Esophagus (tissue), 2 donors: ENCODE results near the gene DNAJB12. TPM values are rescaled to one million over a fixed set of nuclear protein-coding genes. Genes with fewer than 3 reads are reported as not detected.
"Not testable (repeated sequence)": the region's sequence is repeated elsewhere in the genome, so short reads cannot be mapped to it uniquely, and the experiment has no call there.

Experiments used
- H3K27ac ChIP-seq, 2 donors: one replicate each; pipeline ENCODE4 v1.5.1; 2013; ENCODE audit warnings: low read depth in 2 of 2, mild to moderate bottlenecking in 2 of 2, inconsistent platforms in 1 of 2, low read length in 1 of 2, moderate library complexity in 1 of 2
- H3K27me3 ChIP-seq, 2 donors: one replicate each; pipeline ENCODE4 v1.6.1; 2013; ENCODE audit warnings: low read length in 2 of 2, control low read depth in 1 of 2, mild to moderate bottlenecking in 1 of 2; ENCODE audit not compliant: insufficient read depth in 2 of 2, control insufficient read depth in 1 of 2
- H3K36me3 ChIP-seq, 2 donors: one replicate each; pipeline ENCODE4 v1.6.1; 2013; ENCODE audit warnings: low read length in 1 of 2; ENCODE audit not compliant: control insufficient read depth in 2 of 2, insufficient read depth in 2 of 2
- H3K4me1 ChIP-seq, 2 donors: one replicate each; pipeline ENCODE4 v1.6.1; 2013; ENCODE audit warnings: low read length in 1 of 2; ENCODE audit not compliant: control insufficient read depth in 2 of 2, insufficient read depth in 2 of 2
- H3K4me3 ChIP-seq, 2 donors: one replicate each; pipeline ENCODE4 v1.5.1; 2013; ENCODE audit warnings: low read length in 2 of 2, mild to moderate bottlenecking in 2 of 2, low read depth in 1 of 2, moderate library complexity in 1 of 2
- H3K9me3 ChIP-seq, 2 donors: one replicate each; pipeline ENCODE4 v1.6.1; 2013; ENCODE audit warnings: mild to moderate bottlenecking in 2 of 2, low read depth in 1 of 2, low read length in 1 of 2, moderate library complexity in 1 of 2; ENCODE audit not compliant: control insufficient read depth in 2 of 2, insufficient read depth in 1 of 2
- WGBS, 2 donors: extraction: QIAGEN DNeasy Blood & Tissue Kit; methylation state at CpG; one replicate each; pipeline ENCODE4 v1.1.7; 2013; 5-methylcytosine and 5-hydroxymethylcytosine counted together
- polyA plus RNA-seq, 2 donors: library from polyadenylated mRNA; stranded (reverse); fragments of 200-250 nt; gene quantifications; one replicate each; pipeline ENCODE4 v1.2.3, GENCODE V29; 2013
- donor health status: healthy with polysubstance abuse.
- donor health status: Bipolar disorder and iron deficiency.

Gene DNAJB12
- polyA plus RNA-seq, 2 donors: 18.4 to 20.7 TPM

DNA sequence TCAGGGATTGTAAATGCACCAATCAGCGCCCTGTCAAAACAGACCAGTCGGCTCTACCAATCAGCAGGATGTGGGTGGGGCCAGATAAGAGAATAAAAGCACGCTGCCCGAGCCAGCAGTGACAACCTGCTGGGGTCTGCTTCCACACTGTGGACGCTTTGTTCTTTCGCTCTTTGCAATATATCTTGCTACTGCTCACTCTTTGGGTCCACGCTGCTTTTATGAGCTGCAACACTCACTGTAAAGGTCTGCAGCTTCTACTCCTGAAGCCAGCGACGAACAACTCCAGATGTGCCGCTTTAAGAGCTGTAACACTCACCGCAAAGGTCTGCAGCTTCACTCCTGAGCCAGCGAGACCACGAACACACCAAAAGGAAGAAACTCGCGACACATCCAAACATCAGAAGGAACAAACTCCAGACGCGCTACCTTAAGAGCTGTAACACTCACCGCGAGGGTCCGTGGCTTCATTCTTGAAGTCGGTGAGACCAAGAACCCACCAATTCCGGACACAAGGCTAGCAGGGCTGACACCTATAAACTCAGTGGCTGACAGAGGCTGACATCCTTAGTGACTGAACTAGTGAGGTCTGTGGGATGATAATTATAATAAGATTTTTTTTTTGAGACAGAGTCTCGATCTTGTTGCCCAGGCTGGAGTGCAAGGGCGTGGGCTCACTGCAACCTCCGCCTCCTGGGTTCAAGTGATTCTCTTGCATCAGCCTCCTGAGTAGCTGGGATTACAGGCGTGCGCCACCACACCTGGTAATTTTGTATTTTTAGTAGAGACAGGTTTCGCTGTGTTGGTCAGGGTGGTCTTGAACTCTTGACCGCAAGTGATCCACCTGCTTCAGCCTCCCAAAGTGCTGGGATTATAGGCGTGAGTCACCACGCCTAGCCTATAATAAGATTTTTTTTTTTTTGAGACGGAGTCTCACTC lies 27.8 kb downstream of the DNAJB12 start:
- not testable (repeated sequence) for H3K4me3 ChIP-seq, H3K9me3 ChIP-seq, H3K27me3 ChIP-seq, H3K27ac ChIP-seq, H3K36me3 ChIP-seq
- WGBS, 2 donors: 81 to 87% methylated on average over 32 of the region's 32 CpGs
- peaks cover 17 to 51% of the 10 kb centered on the region in 2 donors for H3K4me1 ChIP-seq

DNA sequence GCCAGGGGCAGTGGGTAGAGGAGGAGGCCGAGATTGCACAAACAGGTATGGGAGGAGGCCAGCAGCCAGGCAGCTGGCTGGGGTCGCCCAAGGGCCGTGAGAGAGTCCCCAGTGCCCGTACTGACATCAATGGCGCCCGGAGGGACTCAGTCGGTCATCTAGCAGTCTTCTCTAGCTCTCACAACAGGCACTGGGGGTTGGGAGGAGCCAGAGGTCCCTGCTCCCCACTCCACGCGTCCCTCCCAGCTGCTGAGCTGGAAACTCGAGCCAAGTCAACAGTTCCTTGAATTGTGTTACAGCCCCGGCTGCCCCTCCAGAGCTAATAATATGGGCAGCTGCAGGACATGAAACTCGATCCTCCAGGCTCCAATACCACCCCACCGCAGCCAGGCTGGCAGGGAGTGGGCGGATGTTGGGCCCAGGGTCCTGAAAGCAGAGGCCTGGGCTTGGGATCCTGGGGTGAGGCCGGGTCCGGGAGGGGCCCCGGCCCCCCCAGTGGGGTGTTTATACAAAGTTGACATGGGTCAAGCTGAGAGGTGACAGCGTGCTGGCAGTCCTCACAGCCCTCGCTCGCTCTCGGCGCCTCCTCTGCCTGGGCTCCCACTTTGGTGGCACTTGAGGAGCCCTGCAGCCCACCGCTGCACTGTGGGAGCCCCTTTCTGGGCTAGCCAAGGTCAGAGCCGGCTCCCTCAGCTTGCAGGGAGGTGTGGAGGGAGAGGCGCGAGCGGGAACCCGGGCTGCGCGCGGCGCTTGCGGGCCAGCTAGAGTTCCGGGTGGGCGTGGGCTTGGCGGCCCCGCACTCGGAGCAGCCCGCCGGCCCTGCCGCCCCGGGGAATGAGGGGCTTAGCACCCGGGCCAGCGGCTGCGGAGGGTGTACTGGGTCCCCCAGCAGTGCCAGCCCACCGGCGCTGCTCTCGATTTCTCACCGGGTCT lies 29.2 kb downstream of the DNAJB12 start:
- Histone ChIP-seq H3K4me1 (peaks cover 23 to 49% of the 10 kb centered on the region in 2 donors), H3K27ac (peak overlapping the region; percentile 45 to 52)
- H3K9me3 ChIP-seq, H3K4me3 ChIP-seq, H3K36me3 ChIP-seq, H3K27me3 ChIP-seq: not testable (repeated sequence)
- WGBS, 2 donors: 69 to 73% methylated on average over 43 to 49 of the region's 49 CpGs

DNA sequence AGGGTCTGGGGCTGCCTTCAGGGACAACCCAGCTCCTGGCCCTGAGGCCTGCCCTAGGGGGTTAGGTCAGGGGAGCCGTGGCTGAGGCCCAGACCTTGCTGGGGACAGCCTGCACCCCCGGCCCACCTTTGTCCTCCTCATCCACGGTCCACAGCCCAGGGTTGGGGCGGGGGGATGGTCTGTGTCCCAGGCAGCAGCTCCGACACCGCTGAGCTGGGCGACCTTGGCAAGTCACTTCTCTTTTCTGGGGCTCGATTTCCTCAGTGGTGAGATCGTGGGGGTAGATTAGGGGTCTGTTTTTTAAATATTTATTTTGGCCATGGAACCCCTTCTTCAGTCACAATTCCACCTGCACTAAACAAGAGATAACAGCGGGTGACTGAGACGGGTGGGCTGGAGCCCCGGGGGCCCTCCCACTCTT lies 30.9 kb downstream of the DNAJB12 start:
- Histone ChIP-seq H3K4me1 (peaks cover 16 to 43% of the 10 kb centered on the region in 2 donors), H3K27me3 (no peaks in the 10 kb centered on the region), H3K9me3 (no peaks in the 10 kb centered on the region), H3K4me3 (no peak overlapping the region), H3K27ac (no peak overlapping the region), H3K36me3 (no peaks in the 10 kb centered on the region)
- 66 to 81% methylated on average over 12 of the region's 12 CpGs for WGBS, 2 donors

DNA sequence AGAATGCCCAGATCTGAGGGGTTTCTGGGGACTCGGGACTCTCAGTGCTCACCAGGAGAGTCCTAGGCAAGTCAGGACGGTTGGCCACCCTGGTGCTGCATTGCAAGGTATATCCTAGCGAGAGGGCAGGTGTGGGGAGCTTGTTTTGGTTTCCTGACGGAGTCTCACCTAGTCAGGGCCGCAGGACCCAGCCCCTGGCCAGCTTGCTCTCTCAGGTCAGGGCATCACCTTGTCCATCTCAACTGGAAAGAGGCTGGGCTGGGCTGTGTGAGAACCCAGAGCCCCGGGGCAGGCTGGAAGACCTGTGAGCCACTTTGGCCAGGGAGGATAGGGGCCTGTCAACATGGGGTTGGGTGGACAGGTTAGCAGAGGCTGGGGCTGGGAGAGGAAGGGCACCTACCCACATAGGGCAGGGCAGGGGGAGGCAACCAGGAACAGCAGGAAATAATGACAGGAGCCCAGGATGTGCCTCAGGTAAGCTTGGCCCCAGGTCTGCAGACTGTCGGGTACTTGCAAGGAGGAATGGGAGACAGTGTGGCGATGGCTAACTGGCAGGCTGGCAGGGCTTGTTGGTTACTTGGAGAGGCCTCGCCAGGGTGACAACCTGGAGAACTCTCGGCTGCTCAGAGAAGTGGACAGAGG lies 31.5 kb downstream of the DNAJB12 start:
- Histone ChIP-seq H3K27ac (peak overlapping the region; percentile 76 to 97), H3K4me3 (no peak overlapping the region), H3K27me3 (no peaks in the 10 kb centered on the region), H3K36me3 (no peaks in the 10 kb centered on the region), H3K9me3 (no peaks in the 10 kb centered on the region), H3K4me1 (peaks cover 16 to 40% of the 10 kb centered on the region in 2 donors)
- 82 to 89% methylated on average over 10 of the region's 10 CpGs for WGBS, 2 donors

DNA sequence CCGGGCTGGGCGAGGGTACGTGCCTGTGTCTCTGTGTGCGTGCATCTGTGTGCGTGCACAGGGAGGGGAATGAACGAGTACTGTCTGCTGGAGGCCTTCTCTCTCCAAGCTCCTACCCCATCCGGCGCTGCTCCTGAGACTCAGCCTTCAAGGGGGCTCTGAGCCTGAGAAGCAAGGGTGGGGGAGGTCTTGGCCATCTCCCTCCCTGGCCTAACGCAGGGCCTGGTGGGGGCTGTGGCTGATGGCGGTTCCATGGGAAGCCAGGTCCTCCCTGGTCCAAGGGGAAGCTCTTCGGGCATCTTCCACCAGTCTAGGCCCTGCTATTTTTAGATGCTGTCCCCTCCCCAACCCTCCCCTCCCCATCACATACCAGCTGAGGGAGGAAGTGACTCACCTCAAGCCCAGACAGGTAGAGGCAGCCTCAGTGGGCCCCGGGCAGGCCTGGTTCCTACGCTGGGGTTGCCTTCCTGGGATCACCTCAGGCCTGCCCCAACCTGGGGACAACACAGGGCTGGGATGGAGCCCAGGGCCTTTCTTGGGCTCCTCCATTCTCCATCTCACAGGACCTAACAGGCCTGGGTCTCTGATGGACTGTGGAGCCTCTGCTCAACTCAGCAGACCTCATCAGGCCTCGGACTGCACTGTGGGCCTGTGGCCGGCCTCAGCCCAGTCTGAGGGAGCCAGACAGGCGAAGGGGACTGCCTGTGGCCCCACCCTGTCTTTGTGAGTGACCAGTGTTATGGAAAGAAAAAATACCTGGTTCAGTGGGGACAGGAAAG lies 32.2 kb downstream of the DNAJB12 start:
- WGBS, 2 donors: 60 to 76% methylated on average over 14 to 16 of the region's 16 CpGs
- Histone ChIP-seq H3K27ac (peak overlapping the region; percentile 76 to 97), H3K4me3 (no peak overlapping the region), H3K4me1 (peaks cover 16 to 36% of the 10 kb centered on the region in 2 donors), H3K36me3 (no peaks in the 10 kb centered on the region), H3K27me3 (no peaks in the 10 kb centered on the region), H3K9me3 (no peaks in the 10 kb centered on the region)

DNA sequence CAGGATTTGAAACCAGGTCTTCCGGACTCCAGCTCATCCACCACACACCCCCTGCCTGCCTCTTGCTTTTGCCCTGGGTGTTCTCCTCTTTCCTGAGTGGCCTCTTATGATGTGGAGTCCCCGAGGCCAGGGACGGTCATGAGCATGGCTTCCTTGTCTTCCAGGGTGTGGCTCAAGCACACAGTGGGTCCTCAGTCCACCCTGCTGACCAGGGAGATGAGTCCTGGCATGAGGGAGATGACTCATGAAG lies 32.8 kb downstream of the DNAJB12 start:
- no peaks in the 10 kb centered on the region for H3K9me3 ChIP-seq
- peak overlapping the region; percentile 76 to 97 for H3K27ac ChIP-seq
- 67 to 79% methylated on average over 3 of the region's 3 CpGs for WGBS, 2 donors
- H3K4me3 ChIP-seq: no peak overlapping the region
- H3K4me1 ChIP-seq: peaks cover 17 to 38% of the 10 kb centered on the region in 2 donors
- no peaks in the 10 kb centered on the region for H3K36me3 ChIP-seq
- no peaks in the 10 kb centered on the region for H3K27me3 ChIP-seq

DNA sequence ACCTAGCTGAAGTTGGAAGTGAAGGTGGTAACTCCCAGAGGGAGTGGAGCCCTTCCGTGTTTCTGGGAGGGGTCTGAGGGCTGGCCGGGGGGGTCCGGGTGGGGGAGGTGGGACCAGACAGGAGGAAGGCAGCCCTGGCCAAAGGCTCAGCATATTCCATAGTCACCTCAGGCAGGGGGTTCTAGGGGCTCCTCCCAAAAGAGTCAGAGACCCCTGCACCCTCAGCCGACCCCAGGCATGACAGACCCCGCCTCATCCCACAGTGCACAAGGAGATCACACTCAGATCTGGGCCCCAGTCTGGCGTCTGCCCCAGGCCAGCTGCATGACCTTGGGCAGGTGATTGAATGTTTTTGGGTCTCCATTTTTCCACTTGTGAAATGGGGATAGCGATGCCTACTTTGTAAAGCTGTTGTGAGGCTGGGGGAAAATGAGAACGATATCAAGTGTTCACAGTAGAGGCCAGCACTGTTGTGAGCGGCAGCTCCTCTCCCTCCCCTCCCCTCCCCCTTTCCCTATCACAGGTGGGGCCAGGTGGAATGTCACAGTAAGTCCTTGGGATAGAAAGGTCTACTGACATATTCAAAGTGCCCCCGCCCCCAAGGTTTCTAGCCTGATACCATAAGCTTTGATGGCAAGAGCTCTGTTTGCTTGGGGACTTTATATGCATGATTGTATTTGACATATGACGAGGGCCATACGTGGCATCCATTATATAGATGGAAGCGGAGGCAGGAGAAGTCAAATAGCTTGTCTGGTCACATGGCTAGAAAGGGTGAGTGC lies 33.3 kb downstream of the DNAJB12 start:
- Histone ChIP-seq H3K9me3 (no peaks in the 10 kb centered on the region), H3K27ac (peak overlapping the region; percentile 94 to 97), H3K4me1 (peaks cover 18 to 41% of the 10 kb centered on the region in 2 donors), H3K4me3 (no peak overlapping the region), H3K36me3 (no peaks in the 10 kb centered on the region), H3K27me3 (no peaks in the 10 kb centered on the region)
- WGBS, 2 donors: 63 to 75% methylated on average over 13 of the region's 13 CpGs

DNA sequence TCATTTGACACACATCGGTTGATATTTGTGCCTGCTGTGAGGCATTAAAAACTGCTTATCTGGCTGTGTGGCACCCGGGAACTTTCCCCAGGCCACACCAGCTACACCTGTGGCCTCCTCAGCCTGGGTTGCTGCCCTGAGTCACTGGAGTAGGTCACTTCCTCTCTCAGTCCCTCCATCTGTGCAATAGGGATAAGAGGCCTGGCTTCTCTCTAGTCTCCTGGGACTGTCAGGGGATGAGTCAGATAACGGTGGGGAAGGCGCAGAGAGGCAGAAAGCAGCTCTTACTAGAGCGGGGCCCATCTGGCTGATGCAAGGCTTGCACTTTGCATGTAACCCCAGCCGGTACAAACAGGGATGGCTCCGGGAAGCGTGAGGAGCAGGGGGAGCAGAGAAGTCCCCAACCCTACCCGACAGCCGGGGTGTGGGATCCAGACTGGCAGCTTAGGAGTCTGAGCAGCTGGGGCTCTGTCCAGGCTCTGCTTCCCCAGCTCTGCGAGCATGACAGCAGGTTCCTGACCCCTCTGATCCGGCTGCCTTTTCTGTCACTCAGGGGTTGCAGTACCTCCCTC lies 34.0 kb downstream of the DNAJB12 start:
- Histone ChIP-seq H3K27ac (peak overlapping the region; percentile 94 to 97), H3K4me1 (peaks cover 19 to 46% of the 10 kb centered on the region in 2 donors), H3K36me3 (no peaks in the 10 kb centered on the region), H3K27me3 (no peaks in the 10 kb centered on the region), H3K9me3 (no peaks in the 10 kb centered on the region), H3K4me3 (no peak overlapping the region)
- 24 to 33% methylated on average over 12 of the region's 12 CpGs for whole genome bisulfite sequencing, 2 donors
